ENCODE measurements around the gene NKAIN4.

NKAIN4 gene

DNA sequence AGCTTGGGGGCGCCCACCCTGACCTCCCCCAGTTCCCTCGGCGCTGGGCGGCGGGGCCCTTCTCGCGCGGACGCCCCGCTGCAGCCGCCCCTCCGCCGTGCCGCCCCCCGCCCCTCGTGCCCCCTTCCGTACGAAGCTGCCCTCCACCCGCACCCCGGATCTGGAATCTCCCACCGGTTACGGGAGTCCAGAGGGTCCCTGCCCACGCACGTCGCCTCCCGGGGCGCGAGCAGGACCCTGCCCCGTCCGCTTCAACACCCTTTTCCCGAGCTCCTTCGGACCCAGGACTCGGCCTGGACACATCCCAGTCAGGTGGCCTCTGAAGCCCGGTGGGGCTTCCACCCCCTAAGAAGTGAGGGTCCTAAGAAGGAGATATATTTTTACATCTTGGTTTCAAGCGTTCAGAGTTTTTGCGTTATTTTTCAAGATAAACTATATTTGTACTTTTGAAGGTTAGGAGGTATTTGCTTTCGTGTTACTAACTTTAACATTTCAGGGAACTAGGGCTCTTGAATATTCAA, 18.9 kb upstream of the NKAIN4 start:
- no peaks in the 10 kb centered on the region for H3K9me3 ChIP-seq (ENCODE audit: insufficient read depth, low read length)
- DNase-seq (ENCODE audit: low read depth, low spot score) = no peak
- H3K27me3 ChIP-seq (ENCODE audit: insufficient read depth, insufficient read length) = no peaks in the 10 kb centered on the region
- peaks cover 23% of the 10 kb centered on the region for H3K4me1 ChIP-seq (ENCODE audit: insufficient read depth, insufficient read length)
- TF ChIP-seq SUZ12 (IDR thresholded peaks at IDR 0.05; ENCODE audit: extremely low read depth, insufficient read depth, insufficient read length) = no peak
- no peak for TF ChIP-seq ZNF274 (IDR thresholded peaks at IDR 0.05; ENCODE audit: low read depth, low read length)
- TF ChIP-seq YY1 (IDR thresholded peaks at IDR 0.05; ENCODE audit: insufficient read depth, insufficient read length) = no peak
- H3K9ac ChIP-seq (ENCODE audit: insufficient read length, low read depth) = peak overlapping the region; percentile 91
- peak overlapping the region; percentile 90 for H3K4me3 ChIP-seq (ENCODE audit: insufficient read length, low read depth)
- H3K36me3 ChIP-seq (ENCODE audit: insufficient read depth, insufficient read length, low read length) = peaks cover 55% of the 10 kb centered on the region

DNA sequence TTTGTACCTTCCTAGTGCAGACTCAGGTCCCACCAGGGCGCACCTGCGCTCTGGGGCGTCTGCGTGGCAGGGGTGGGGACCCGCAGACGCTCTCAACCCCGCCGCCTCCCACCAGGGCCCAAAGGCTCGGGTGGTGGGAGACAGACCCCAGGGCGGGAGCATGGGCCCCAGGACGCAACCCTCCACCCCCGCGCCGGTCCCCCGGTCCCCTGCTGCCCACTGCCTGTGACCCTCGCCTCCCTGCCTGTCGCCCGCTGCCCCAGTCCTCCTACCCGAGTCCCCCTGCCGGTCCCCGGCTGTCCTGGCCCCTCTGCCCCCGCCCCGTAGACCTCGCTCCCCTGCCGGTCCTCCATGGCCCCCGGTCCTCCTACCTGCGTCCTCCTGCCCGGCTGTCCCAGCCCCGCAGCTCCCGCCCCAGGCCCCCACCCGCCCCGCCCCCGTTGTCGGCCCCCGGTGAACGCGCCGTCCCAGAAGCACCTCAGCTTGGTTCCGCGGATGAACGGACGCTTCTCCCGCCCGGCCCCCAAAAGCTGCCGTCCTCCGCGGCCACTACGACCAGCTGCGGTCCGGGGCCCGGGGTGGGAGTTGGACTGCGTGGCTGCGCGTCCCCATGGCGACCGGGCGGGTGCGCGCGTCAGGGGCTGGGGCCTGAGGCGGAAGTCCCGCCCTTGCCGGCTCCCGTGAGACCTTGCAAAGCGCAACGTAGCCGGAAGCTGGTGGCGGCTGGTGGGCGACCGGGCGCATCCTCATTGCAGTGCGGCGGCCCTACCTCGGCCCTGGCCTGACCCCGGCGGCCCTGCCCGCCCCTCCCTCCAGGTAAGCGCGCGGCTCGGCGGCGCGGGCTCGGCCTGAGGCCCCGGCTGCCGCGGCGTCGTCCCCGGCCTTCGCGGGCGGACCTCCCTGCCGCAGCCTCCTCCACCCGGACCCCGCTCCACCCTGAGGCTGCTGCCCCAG, 18.1 kb upstream of the NKAIN4 start, which contains the start of gene ARFGAP1:
Gene ARFGAP1, plus strand, starts transcription at position 709 of the 954 bp plus-strand sequence. CDS start 2,768 bp downstream, outside the sequence.
- TF ChIP-seq SUZ12 (IDR thresholded peaks at IDR 0.05; ENCODE audit: extremely low read depth, insufficient read depth, insufficient read length) (no peak), YY1 (IDR thresholded peaks at IDR 0.05; ENCODE audit: insufficient read depth, insufficient read length) (no peak), ZNF274 (IDR thresholded peaks at IDR 0.05; ENCODE audit: low read depth, low read length) (no peak)
- DNase-seq (ENCODE audit: low read depth, low spot score) = peak; percentile 90
- Histone ChIP-seq H3K36me3 (ENCODE audit: insufficient read depth, insufficient read length, low read length) (peaks cover 48% of the 10 kb centered on the region), H3K4me3 (ENCODE audit: insufficient read length, low read depth) (peak within 1 kb of the TSS; percentile 90), H3K27me3 (ENCODE audit: insufficient read depth, insufficient read length) (no peaks in the 10 kb centered on the region), H3K4me1 (ENCODE audit: insufficient read depth, insufficient read length) (peaks cover 28% of the 10 kb centered on the region), H3K9ac (ENCODE audit: insufficient read length, low read depth) (peak within 1 kb of the TSS; percentile 91), H3K9me3 (ENCODE audit: insufficient read depth, low read length) (no peaks in the 10 kb centered on the region)

DNA sequence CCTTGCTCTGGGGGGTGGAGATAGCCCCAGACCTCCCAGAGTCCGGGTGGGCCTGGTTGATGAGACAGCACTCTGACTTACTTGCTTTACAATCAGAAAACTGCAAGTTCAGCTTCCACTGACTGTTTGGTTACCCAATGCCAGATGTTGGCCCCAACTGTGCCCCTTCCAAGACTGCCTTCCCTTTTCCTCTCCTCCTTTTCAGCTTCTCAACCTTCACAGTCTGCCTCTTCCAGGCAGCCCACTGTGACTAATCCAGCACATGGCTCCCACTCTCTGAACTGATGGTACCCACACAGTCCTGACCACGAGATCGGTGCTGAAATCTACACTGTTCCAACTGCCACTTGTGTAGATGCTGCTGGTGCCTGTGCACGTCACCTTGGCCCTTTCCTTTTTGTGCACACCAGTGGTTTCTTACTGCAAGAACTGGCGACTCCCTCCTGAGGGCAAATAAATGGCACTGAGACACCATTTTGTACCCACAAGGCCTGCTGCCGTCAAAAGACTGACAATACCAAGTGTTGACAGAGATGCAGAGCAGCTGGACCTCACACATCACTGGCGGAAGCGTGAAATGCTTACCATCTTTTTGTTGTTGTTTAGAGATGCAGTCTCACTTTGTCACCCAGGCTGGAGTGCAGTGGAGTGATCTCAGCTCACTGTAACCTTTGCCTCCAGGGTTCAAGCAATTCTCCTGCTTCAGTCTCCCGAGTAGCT, 16.5 kb upstream of the NKAIN4 start:
- TF ChIP-seq SUZ12 (IDR thresholded peaks at IDR 0.05; ENCODE audit: extremely low read depth, insufficient read depth, insufficient read length) = no peak
- no peak for TF ChIP-seq ZNF274 (IDR thresholded peaks at IDR 0.05; ENCODE audit: low read depth, low read length)
- TF ChIP-seq YY1 (IDR thresholded peaks at IDR 0.05; ENCODE audit: insufficient read depth, insufficient read length) = no peak
- no peak overlapping the region for H3K9ac ChIP-seq (ENCODE audit: insufficient read length, low read depth)
- H3K27me3 ChIP-seq (ENCODE audit: insufficient read depth, insufficient read length) = no peaks in the 10 kb centered on the region

DNA sequence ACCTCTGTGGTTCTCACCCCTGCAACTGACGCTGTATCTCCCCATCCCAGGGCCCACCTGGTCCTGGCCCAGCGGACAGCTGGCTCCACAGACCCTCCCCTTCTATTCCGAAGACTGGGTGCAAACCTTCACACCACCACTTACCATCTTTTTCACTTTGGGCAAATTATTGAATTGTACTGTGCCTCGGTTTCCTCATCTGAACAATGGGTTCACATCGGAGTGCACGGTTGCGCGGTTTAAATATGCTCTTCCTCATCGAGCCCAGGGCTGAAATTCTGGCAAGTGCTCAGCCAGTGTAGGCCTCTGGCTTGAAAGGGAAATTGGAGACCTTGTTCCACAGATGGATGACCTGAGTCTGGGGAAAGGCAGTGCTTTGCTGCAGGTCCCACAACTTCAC, 15.5 kb upstream of the NKAIN4 start:
- Histone ChIP-seq H3K9me3 (ENCODE audit: insufficient read depth, low read length) (no peaks in the 10 kb centered on the region), H3K27me3 (ENCODE audit: insufficient read depth, insufficient read length) (no peaks in the 10 kb centered on the region), H3K36me3 (ENCODE audit: insufficient read depth, insufficient read length, low read length) (peaks cover 21% of the 10 kb centered on the region), H3K4me1 (ENCODE audit: insufficient read depth, insufficient read length) (peaks cover 26% of the 10 kb centered on the region), H3K4me3 (ENCODE audit: insufficient read length, low read depth) (no peak overlapping the region), H3K9ac (ENCODE audit: insufficient read length, low read depth) (no peak overlapping the region)
- TF ChIP-seq YY1 (IDR thresholded peaks at IDR 0.05; ENCODE audit: insufficient read depth, insufficient read length) (no peak), ZNF274 (IDR thresholded peaks at IDR 0.05; ENCODE audit: low read depth, low read length) (no peak), SUZ12 (IDR thresholded peaks at IDR 0.05; ENCODE audit: extremely low read depth, insufficient read depth, insufficient read length) (no peak)
- DNase-seq (ENCODE audit: low read depth, low spot score) = no peak

More for the DNA sequence above, 16.5 kb upstream of the NKAIN4 start:
- Histone ChIP-seq H3K9me3 (ENCODE audit: insufficient read depth, low read length) (no peaks in the 10 kb centered on the region), H3K36me3 (ENCODE audit: insufficient read depth, insufficient read length, low read length) (peaks cover 32% of the 10 kb centered on the region), H3K4me3 (ENCODE audit: insufficient read length, low read depth) (no peak overlapping the region), H3K4me1 (ENCODE audit: insufficient read depth, insufficient read length) (peaks cover 29% of the 10 kb centered on the region)
- no peak for DNase-seq (ENCODE audit: low read depth, low spot score)

DNA sequence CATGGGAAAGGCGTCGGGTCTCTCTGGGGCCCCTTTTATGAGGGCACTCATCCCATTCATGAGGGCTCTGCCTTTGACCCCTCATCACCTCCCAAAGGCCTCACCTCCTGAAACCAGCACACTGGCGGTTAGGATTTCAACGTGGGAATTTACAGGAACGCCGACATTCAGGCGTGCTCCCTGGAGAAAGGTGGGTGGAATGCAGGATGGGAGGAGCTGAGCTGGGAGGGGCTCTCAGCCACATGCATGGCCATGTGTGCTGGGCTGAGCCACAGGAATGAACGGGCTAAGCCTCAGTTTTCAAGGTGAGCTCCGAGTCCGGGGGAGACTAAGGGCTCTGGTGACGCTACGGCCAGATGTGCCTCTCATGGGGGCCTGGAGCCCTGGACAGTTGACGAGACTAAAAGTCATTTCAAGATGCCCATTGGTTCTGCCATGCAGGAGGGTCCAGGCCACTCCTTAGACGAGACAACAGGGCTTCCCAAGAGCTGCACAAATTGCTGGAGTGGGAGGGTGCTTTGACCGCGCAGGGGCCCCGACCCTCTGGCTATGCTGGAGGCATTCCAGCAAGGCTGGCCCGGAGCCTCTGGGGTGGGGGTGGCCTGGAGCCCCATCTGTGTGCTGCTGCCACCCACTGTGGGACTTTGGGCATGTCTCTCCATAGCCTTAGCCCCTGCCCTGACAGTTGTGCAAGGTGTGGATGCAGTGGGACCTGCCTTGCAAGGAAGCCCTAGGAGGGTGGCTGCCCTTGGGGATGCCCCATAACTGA, 14.6 kb upstream of the NKAIN4 start:
- Histone ChIP-seq H3K9me3 (ENCODE audit: insufficient read depth, low read length) (no peaks in the 10 kb centered on the region), H3K36me3 (ENCODE audit: insufficient read depth, insufficient read length, low read length) (peaks cover 15% of the 10 kb centered on the region), H3K27me3 (ENCODE audit: insufficient read depth, insufficient read length) (no peaks in the 10 kb centered on the region), H3K4me1 (ENCODE audit: insufficient read depth, insufficient read length) (peaks cover 19% of the 10 kb centered on the region), H3K9ac (ENCODE audit: insufficient read length, low read depth) (no peak overlapping the region), H3K4me3 (ENCODE audit: insufficient read length, low read depth) (no peak overlapping the region)
- TF ChIP-seq YY1 (IDR thresholded peaks at IDR 0.05; ENCODE audit: insufficient read depth, insufficient read length) = no peak
- no peak for TF ChIP-seq ZNF274 (IDR thresholded peaks at IDR 0.05; ENCODE audit: low read depth, low read length)
- TF ChIP-seq SUZ12 (IDR thresholded peaks at IDR 0.05; ENCODE audit: extremely low read depth, insufficient read depth, insufficient read length) = no peak
- no peak for DNase-seq (ENCODE audit: low read depth, low spot score)

DNA sequence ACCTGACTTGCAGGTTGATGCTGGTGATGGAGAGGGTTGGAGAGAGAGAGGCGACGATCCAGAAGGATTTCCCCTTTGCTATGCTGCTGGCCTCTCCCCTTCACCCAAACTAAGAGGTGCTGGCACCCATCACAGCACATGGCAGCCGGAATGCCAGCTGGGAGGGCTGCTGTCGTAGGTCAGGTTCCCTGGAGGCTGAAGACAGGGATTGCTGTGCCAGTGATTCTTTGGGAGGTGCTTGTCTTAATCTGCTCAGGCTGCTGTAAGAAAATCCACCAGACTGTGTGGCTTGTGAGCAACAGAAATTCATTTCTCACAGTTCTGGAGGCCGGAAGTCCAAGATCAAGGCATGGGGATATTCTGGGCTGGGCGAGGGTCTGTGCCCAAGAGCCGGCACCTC, 14.0 kb upstream of the NKAIN4 start:
- Histone ChIP-seq H3K36me3 (ENCODE audit: insufficient read depth, insufficient read length, low read length) (peaks cover 12% of the 10 kb centered on the region), H3K27me3 (ENCODE audit: insufficient read depth, insufficient read length) (no peaks in the 10 kb centered on the region), H3K9ac (ENCODE audit: insufficient read length, low read depth) (no peak overlapping the region), H3K9me3 (ENCODE audit: insufficient read depth, low read length) (no peaks in the 10 kb centered on the region), H3K4me1 (ENCODE audit: insufficient read depth, insufficient read length) (peaks cover 16% of the 10 kb centered on the region), H3K4me3 (ENCODE audit: insufficient read length, low read depth) (no peak overlapping the region)
- no peak for DNase-seq (ENCODE audit: low read depth, low spot score)
- TF ChIP-seq YY1 (IDR thresholded peaks at IDR 0.05; ENCODE audit: insufficient read depth, insufficient read length) (no peak), ZNF274 (IDR thresholded peaks at IDR 0.05; ENCODE audit: low read depth, low read length) (no peak), SUZ12 (IDR thresholded peaks at IDR 0.05; ENCODE audit: extremely low read depth, insufficient read depth, insufficient read length) (no peak)

Measured in NT2/D1 (cell line).